Bronchial epithelial cell (primary cell): ENCODE data around the gene FRAT1. TPM values are rescaled to one million over a fixed set of nuclear protein-coding genes. Genes with fewer than 3 reads are reported as not detected.

Experiments
- DNase-seq: peaks from one replicate; pipeline ENCODE4 v3.0.0-alpha.2; 2010; ENCODE audit warnings: low read depth
- FAIRE-seq: peaks from 2 replicates; lab custom pipeline; 2011; peaks lifted over from hg19 to GRCh38; lab: Jason Lieb, UNC
- H3K27me3 ChIP-seq: 2 replicates; pipeline ENCODE4 v1.5.1; 2011; ENCODE audit warnings: low read length; ENCODE audit not compliant: control insufficient read depth, insufficient read depth
- H3K36me3 ChIP-seq: 2 replicates; pipeline ENCODE4 v1.5.1; 2011; ENCODE audit warnings: low read length; ENCODE audit not compliant: control insufficient read depth, insufficient read depth
- H3K4me3 ChIP-seq: 2 replicates; pipeline ENCODE4 v1.5.1; 2011; ENCODE audit warnings: mild to moderate bottlenecking, low read depth, low read length, control low read depth
- total RNA-seq: library from RNA; depleted of rRNA; stranded (reverse); fragments of >200 nt; gene quantifications from 2 replicates; pipeline ENCODE4 v1.2.1, GENCODE V29; 2014
- TF ChIP-seq, protein P1 (sequence below): IDR thresholded peaks from 2 replicates; pipeline ENCODE4 v1.5.1; 2011; ENCODE audit warnings: mild to moderate bottlenecking, moderate library complexity, low read length, control low read depth, inconsistent platforms; ENCODE audit not compliant: insufficient read depth, severe bottlenecking

The FRAT1 gene
- total RNA-seq, 1 donor from 2014 or later, result 1.6 TPM

DNA sequence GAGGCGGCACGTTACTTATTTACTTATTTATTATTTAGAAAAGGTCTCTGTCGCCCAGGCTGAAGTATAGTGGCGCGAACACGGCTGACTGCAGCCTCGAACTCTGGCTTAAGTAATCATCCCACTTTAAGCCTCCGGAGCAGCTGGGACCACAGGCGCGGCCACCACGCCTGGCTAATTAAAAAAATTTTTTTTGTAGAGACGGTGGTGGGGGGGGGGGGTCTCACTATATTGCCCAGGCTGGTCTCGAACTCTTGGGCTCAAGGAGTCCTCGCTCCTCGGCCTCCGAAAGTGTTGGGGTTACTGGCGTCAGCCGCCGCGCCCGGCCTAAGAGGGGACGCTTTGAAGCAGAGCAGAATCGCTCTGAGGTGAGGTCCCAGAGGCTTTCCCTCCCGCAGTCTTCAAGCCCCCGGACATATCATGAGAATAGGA, 16.1 kb downstream of the FRAT1 start:
- Histone ChIP-seq H3K36me3 (no peaks in the 10 kb centered on the region), H3K27me3 (no peaks in the 10 kb centered on the region), H3K4me3 (peak overlapping the region; percentile 83)
- TF ChIP-seq, protein P1, sequence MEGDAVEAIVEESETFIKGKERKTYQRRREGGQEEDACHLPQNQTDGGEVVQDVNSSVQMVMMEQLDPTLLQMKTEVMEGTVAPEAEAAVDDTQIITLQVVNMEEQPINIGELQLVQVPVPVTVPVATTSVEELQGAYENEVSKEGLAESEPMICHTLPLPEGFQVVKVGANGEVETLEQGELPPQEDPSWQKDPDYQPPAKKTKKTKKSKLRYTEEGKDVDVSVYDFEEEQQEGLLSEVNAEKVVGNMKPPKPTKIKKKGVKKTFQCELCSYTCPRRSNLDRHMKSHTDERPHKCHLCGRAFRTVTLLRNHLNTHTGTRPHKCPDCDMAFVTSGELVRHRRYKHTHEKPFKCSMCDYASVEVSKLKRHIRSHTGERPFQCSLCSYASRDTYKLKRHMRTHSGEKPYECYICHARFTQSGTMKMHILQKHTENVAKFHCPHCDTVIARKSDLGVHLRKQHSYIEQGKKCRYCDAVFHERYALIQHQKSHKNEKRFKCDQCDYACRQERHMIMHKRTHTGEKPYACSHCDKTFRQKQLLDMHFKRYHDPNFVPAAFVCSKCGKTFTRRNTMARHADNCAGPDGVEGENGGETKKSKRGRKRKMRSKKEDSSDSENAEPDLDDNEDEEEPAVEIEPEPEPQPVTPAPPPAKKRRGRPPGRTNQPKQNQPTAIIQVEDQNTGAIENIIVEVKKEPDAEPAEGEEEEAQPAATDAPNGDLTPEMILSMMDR, result no peak
- DNase-seq (no peak), FAIRE-seq (no peak)

DNA sequence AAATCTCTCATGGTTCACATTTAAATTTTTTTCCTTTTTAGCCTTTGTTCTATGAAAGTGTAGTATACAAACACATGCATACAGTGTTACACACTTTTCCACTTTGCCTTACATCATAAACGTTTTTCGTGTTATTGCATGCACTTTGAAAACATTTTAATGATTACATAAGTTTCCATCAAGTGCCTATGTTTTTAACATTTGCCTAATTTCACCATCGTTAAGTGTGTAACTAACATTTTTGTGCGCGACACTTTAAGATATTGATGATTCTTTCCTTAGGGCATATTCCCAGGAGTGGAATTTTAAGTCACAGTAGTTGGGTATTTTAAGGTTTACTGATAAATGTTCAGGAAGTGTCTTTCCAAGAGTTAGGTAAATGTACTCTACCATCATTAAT, 16.9 kb downstream of the FRAT1 start:
- H3K36me3 ChIP-seq, result no peaks in the 10 kb centered on the region
- H3K4me3 ChIP-seq, result no peak overlapping the region
- no peak for FAIRE-seq
- TF ChIP-seq, protein P1, result no peak
- H3K27me3 ChIP-seq, result no peaks in the 10 kb centered on the region
- DNase-seq, result no peak

DNA sequence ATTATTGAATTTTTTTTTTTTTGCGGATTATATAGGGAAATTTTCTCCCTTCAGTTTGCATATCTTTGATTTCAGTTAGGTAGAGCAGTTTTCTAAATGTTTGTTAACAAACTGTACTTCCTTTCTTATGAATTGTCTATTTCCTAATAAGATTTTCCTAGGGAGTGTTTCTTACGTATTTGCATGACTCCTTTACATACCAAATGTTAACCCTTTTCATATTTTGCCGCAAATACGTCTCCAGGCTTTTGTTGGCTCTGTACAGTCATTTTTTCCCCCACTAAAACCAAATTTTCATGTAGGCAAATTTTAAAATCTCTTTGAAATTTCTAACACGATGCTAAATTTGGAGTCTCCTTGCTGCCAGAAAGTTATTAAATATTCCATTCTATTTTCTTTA, 17.4 kb downstream of the FRAT1 start:
- DNase-seq (peak; percentile 54), FAIRE-seq (no peak)
- Histone ChIP-seq H3K36me3 (no peaks in the 10 kb centered on the region), H3K4me3 (no peak overlapping the region), H3K27me3 (no peaks in the 10 kb centered on the region)
- TF ChIP-seq, protein P1, result no peak

DNA sequence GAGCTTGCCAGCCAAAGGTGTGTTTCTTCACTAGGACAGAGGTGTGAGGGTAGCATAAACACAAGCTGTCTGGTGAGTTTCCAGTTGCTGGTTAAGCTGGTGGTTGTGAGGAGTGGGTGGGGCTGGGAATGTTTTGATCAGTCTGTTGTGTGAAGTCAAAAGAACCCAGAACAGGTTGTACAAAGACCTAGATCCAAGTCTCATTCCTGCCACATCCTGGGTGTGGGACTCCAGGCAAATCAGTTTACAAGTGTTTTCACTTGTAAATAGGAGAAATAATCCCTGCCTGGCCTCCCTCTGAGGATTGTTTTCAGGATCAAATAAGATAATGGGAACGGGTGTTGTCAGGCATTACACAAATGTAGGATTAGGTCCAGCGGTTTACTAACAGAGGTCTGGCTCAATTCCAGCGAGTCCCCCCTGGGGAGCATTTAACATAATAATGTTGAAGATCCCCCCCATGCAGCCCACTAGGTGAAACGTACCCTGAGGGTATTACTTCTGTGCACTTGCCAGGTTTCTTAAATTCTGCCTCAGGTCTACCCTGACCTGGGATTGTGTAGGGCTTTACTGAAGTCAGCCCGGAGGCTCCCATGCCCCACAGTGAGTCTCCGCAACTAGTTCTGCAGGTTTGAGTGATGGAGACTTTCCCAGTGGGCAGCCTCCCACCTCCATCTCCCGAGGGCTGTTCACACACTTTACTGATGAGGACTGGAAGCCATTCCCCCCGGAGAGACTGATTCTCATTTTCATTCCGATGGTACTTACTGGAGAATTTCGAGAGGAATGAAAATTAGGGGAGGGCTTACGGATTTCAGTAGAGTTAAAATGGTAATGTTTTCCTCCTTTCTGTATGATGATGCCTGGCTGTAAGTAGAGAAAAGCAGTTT, 18.1 kb downstream of the FRAT1 start:
- no peak overlapping the region for H3K4me3 ChIP-seq

DNA sequence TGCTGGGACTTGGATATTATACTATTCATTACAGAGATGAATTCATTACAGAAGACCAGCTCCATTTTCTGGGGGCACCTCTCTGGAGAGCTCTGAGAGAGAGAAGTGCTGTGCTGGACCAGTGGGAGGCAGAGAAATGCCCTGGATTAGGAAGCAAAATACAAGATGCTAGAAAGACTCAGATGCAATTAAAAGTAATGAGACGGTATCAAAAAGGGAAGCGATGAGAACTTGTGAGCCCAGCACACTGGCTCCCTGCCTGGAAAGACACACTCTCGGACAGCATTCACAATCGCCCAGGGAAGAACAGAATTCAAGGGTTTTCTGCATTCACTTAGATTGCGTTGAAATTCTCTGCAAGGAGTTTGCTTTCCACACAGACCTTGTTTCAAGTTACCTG, 19.0 kb downstream of the FRAT1 start:
- TF ChIP-seq, protein P1, result no peak
- FAIRE-seq, result no peak

More for the DNA sequence above, 18.1 kb downstream of the FRAT1 start:
- FAIRE-seq, result no peak
- Histone ChIP-seq H3K27me3 (no peaks in the 10 kb centered on the region), H3K36me3 (no peaks in the 10 kb centered on the region)
- peak; percentile 72 for DNase-seq
- TF ChIP-seq, protein P1, result no peak

More for the DNA sequence above, 19.0 kb downstream of the FRAT1 start:
- Histone ChIP-seq H3K36me3 (no peaks in the 10 kb centered on the region), H3K27me3 (no peaks in the 10 kb centered on the region), H3K4me3 (no peak overlapping the region)
- no peak for DNase-seq
